Activated T-cell treated with anti-CD3 and anti-CD28 coated beads for 1 hour (primary cell): ENCODE data around the gene DUS1L.
A peak's percentile ranks its signal among the peaks of the same experiment; 100 is the strongest.

Source experiments
- DNase-seq: peaks from one replicate; pipeline ENCODE4 v3.0.0-alpha.2; 2020; ENCODE audit warnings: low read depth

Gene DUS1L

GRCh38 chr17:82055023-82055964, 10.3 kb downstream of the DUS1L start:
- no peak for DNase-seq

GRCh38 chr17:82054351-82055022, 11.1 kb downstream of the DUS1L start:
- DNase-seq: no peak

DNA sequence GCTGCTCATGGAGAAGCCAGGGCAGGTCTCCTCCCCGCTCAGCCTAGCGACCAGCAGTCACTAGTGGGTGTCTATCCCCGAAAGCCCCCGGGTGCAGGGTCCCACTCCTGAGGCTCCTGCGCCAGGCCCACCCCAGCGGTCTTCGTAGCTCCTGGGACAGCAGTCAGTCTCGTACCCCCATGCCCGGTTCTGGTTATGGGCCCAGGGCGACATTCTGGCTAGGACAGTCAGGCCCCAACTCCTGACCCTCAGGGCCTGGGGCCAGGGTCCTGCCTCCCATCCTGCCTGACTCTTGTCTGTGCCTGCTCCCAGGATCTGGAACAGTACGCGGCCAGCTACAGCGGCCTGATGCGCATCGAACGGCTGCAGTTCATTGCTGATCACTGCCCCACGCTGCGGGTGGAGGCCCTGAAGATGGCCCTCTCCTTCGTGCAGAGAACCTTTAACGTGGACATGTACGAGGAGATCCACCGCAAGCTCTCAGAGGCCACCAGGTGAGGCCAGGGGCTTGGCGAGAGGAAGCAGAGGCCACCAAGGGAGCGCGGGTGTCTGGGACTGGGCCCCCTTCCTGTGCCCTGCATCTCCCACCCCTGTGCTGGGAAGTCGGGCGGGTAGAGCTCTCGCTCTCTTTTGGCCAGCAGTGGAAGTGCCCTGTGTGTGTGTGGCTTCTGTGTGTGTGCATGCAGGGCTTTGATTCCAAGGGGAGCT, 11.9 kb downstream of the DUS1L start:
- no peak for DNase-seq

DNA sequence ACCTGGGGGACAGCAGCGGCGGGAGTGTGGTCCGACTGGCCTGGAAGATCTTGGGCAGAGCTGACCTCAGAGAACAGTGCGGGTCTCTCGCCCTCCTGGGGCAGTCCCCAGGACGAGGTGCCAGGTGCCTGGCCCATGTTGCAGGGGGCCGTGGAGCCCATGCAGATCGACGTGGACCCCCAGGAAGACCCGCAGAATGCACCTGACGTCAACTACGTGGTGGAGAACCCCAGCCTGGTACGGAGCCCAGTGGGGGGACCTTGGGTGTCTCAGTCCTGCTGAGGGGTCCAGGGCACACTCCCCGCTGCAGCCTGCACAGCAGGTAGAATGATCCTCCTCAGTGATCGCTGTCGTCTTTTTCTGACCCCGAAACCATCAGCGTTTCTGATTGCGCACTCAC, 12.5 kb downstream of the DUS1L start:
- DNase-seq: no peak

GRCh38 chr17:82052638-82053059, 13.0 kb downstream of the DUS1L start:
- no peak for DNase-seq

- peak; percentile 79 for DNase-seq
Measured at GRCh38 chr17:82051776-82052637, 13.6 kb downstream of the DUS1L start, which contains the start of the genes GPS1 and RFNG. Gene GPS1 (plus strand): TSS chr17:82051898. CDS start chr17:82051932, 34 bp downstream. Gene RFNG (minus strand): TSS chr17:82051811. CDS start chr17:82051766, 45 bp downstream.

- no peak for DNase-seq
Measured at GRCh38 chr17:82050761-82051641, 14.6 kb downstream of the DUS1L start.

DNA sequence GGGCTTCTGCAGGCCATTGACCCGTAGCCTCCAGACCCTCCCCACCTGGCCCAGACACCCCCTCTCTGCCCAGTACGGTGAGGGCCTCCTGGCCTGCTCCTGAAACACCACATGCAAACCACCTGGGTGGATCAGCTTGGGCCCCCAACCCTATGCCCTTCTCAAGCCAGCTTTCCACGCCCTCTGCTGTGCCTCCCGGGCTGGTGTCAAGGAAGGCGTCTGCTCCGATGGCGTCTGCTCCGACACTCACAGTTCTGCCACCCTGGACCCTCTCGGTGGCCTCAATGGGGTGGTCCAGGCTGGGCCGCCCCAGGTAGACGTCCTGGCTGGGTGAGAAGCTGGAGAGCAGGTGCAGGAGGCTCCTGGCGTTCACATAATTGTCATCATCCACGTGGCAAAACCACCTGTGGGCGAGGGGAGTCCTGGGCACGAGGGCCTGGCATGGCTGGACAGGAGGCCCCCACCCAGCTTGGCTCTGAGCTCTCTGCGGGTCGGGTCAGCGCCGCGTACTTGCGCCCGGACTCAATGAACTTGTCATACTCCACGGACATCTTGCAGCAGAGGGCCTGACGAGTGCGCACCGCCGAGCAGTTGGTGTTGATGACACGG, 15.3 kb downstream of the DUS1L start:
- DNase-seq: no peak

- no peak for DNase-seq
Measured at GRCh38 chr17:82049521-82049971, 16.1 kb downstream of the DUS1L start.

DNA sequence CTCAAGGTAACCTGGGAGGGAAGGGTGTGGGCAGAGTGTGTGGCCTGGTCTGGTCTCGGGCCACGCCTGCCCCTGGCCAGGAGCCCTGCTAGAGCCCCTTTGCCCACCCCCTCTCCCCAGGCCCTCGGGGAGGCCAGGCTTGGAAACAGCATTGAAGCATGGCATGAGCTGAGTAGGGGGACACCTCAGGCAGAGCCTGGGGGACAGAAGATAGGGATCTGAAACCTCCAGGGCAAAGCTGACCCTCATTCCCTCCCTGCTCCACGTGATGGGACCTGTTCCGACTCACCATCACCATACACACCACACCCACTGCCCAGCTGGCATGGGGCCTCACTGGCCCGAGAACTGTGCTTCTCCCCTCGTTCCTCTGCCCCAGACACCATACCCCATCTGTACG, 16.5 kb downstream of the DUS1L start:
- DNase-seq: no peak

DNA sequence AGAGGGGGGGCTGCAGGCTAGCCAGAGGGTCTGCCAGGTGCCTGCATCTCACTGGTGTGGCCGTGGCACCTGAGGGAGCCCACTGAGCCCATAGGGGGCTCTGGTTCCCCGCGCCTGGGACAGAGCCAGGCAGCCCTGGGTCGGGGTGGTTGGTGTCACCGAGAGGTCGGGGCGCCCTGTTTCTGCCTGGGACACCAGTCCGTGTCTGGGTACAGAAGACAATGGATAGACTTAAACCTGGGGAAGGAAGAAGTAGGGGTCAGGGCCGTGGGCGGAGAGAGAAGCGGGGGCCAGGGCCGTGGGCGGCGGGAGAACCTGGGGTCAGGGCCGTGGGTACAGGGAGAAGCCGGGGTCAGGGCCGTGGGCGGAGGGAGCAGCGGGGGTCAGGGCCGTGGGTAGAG, 17.0 kb downstream of the DUS1L start:
- no peak for DNase-seq

- no peak for DNase-seq
Measured at GRCh38 chr17:82047914-82048570, 17.6 kb downstream of the DUS1L start.

GRCh38 chr17:82047379-82047778, 18.2 kb downstream of the DUS1L start:
- no peak for DNase-seq

GRCh38 chr17:82046903-82047302, 18.7 kb downstream of the DUS1L start:
- DNase-seq: no peak

DNA sequence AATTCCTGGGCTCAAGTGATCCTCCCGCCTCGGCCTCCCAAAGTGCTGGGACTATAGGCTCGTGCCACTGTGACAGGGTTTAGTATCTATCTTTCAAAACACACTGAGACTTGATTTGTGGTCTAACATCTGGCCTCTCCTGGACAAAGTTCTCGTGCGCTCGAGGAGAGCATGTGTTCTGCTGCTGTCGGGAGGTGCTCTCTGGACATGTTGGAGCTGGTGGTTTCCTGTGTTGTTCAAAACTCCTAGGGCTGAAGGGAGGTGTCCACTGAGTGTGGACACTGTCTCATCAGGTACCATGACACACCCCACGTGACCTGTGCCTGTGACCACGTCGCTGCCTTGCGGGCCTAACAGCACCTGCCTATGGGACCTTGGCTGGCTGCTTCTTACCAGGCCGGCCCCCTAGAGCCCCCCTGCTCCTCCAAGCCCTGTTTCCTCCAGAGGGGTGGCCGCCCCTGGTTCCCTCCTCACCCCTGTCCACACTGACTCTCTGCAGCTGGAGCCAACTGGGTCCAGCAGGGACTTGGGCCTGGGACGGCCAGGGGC, 19.6 kb downstream of the DUS1L start:
- DNase-seq: no peak

GRCh38 chr17:82043507-82043906, 22.1 kb downstream of the DUS1L start:
- DNase-seq: no peak

GRCh38 chr17:82042649-82043048, 23.0 kb downstream of the DUS1L start:
- no peak for DNase-seq

GRCh38 chr17:82041144-82041814, 24.3 kb downstream of the DUS1L start:
- no peak for DNase-seq
